HCT116 (cell line): ENCODE measurements around the gene NT5C2. TPM values are rescaled to one million over a fixed set of nuclear protein-coding genes. Genes with fewer than 3 reads are reported as not detected.

Experiments
- ATAC-seq: fragments of 200-7000 bp; cut with Tn5 transposase; 2 replicates; pipeline ENCODE4 v1.9.1; 2020; ENCODE audit warnings: mild to moderate bottlenecking, moderate library complexity
- BruUV-seq: library from RNA; stranded (reverse); fragments of 400-500 nt; replicated peaks from 2 replicates; lab custom pipeline; 2021; lab: Mats Ljungman, UMichigan
- CTCF ChIA-PET: fragments of 300-600 bp; sonication (Branson Sonifier 250); formaldehyde crosslinking; loops from one replicate; lab custom pipeline; 2021; ENCODE audit warnings: antibody characterized with exemption; lab: Charles Lee
- POLR2A ChIA-PET: fragments of 300-600, 350-600 bp; sonication (Branson Sonifier 250); formaldehyde crosslinking; loops from one replicate; lab custom pipeline; 2021; ENCODE audit warnings: antibody characterized with exemption; lab: Charles Lee
- RAD21 ChIA-PET, 2 experiments: fragments of 300-600 bp; sonication (Branson Sonifier 250); formaldehyde crosslinking; loops; one replicate each; lab custom pipeline; 2023; ENCODE audit warnings: low total read pairs in 2 of 2; ENCODE audit not compliant: uncharacterized antibody in 2 of 2, unreplicated experiment in 2 of 2, low non-redundant PET in 1 of 2; lab: Charles Lee
- DNase-seq: peaks from one replicate; pipeline ENCODE4 v3.0.0-alpha.2; 2010; ENCODE audit warnings: low read depth, low spot score
- H2AFZ ChIP-seq: fragments of 200-600 bp; shearing (Covaris generic), sonication (generic); 2 replicates; pipeline ENCODE4 v1.6.1; 2017; ENCODE audit warnings: low read depth, mixed run types, mixed read lengths, antibody characterized with exemption, low read length; ENCODE audit not compliant: poor library complexity, severe bottlenecking
- H3K27ac ChIP-seq: 2 replicates; pipeline ENCODE4 v1.5.1; 2012; ENCODE audit warnings: low read depth, low read length
- H3K27me3 ChIP-seq: fragments of 200-600 bp; sonication (generic); 2 replicates; pipeline ENCODE4 v1.6.1; 2016; ENCODE audit warnings: mixed run types, low read length, mixed read lengths; ENCODE audit not compliant: insufficient read depth
- H3K36me3 ChIP-seq, 2 experiments: fragments of 200-500 bp in 1 of 2; fragments of 200-600 bp in 1 of 2; sonication (Bioruptor generic) in 1 of 2; sonication (generic) in 1 of 2; 2 replicates each; pipeline versions ENCODE4 v1.5.1 to v1.6.1; 2014 to 2016; ENCODE audit warnings: low read length in 2 of 2, inconsistent platforms in 1 of 2, mixed read lengths in 1 of 2, mixed run types in 1 of 2; ENCODE audit not compliant: insufficient read depth in 2 of 2, control insufficient read depth in 1 of 2
- H3K4me1 ChIP-seq, 2 experiments: fragments of 200-600 bp in 1 of 2; sonication (generic) in 1 of 2; 2 replicates each; pipeline versions ENCODE4 v1.5.1 to v1.6.1; 2012 to 2017; ENCODE audit warnings: low read length in 2 of 2, inconsistent platforms in 1 of 2, mild to moderate bottlenecking in 1 of 2, mixed read lengths in 1 of 2, mixed run types in 1 of 2, moderate library complexity in 1 of 2; ENCODE audit not compliant: insufficient read depth in 2 of 2, control insufficient read depth in 1 of 2
- H3K4me2 ChIP-seq: fragments of 200-600 bp; sonication (generic); 2 replicates; pipeline ENCODE4 v1.6.1; 2017; ENCODE audit warnings: mixed run types, low read length, mixed read lengths
- H3K4me3 ChIP-seq, 2 experiments: fragments of 200-600 bp in 1 of 2; sonication (generic) in 1 of 2; replicated peaks in 1 of 2; 2 replicates each; pipeline ENCODE4 v1.5.1; 2011 to 2016; ENCODE audit warnings: low read length in 2 of 2, control low read depth in 1 of 2, low read depth in 1 of 2, mild to moderate bottlenecking in 1 of 2, mixed read lengths in 1 of 2, mixed run types in 1 of 2
- H3K79me2 ChIP-seq: fragments of 200-600 bp; sonication (generic); 2 replicates; pipeline ENCODE4 v1.6.1; 2017; ENCODE audit warnings: mild to moderate bottlenecking, mixed run types, low read length, moderate library complexity, mixed read lengths; ENCODE audit not compliant: insufficient read depth
- H3K9ac ChIP-seq: fragments of 200-600 bp; sonication (generic); 2 replicates; pipeline ENCODE4 v1.6.1; 2016; ENCODE audit warnings: low read length, mixed read lengths
- H3K9me2 ChIP-seq: fragments of 200-600 bp; sonication (generic), shearing (Covaris generic); 2 replicates; pipeline ENCODE4 v1.6.1; 2017; ENCODE audit warnings: mixed run types, mild to moderate bottlenecking, moderate library complexity; ENCODE audit not compliant: insufficient read depth
- H3K9me3 ChIP-seq, 2 experiments: fragments of 200-500 bp in 1 of 2; fragments of 200-600 bp in 1 of 2; sonication (Bioruptor generic) in 1 of 2; sonication (generic) in 1 of 2; 2 replicates each; pipeline ENCODE4 v1.6.1; 2014 to 2017; ENCODE audit warnings: low read length in 2 of 2, mixed read lengths in 2 of 2, inconsistent platforms in 1 of 2, low read depth in 1 of 2, mild to moderate bottlenecking in 1 of 2, mixed run types in 1 of 2, moderate library complexity in 1 of 2; ENCODE audit not compliant: control insufficient read depth in 1 of 2, insufficient read depth in 1 of 2
- H4K20me1 ChIP-seq: fragments of 200-600 bp; sonication (generic), shearing (Covaris generic); 2 replicates; pipeline ENCODE4 v1.6.1; 2017; ENCODE audit warnings: mixed run types, mild to moderate bottlenecking, moderate library complexity; ENCODE audit not compliant: insufficient read depth
- ATF3 ChIP-seq: IDR thresholded peaks from 2 replicates; pipeline ENCODE4 v1.6.1; 2012
- EGR1 ChIP-seq: IDR thresholded peaks from 2 replicates; pipeline ENCODE4 v1.6.1; 2012; ENCODE audit warnings: low read depth
- ELF1 ChIP-seq: IDR thresholded peaks from 2 replicates; pipeline ENCODE4 v1.6.1; 2012; ENCODE audit warnings: low read depth, borderline replicate concordance
- EZH2 ChIP-seq: fragments of 200-600 bp; sonication (generic); IDR thresholded peaks from 2 replicates; pipeline ENCODE4 v1.6.1; 2017; ENCODE audit warnings: antibody characterized with exemption, mixed run types
- POLR2A ChIP-seq: IDR thresholded peaks from 2 replicates; pipeline ENCODE4 v1.7.0; 2011; ENCODE audit warnings: borderline replicate concordance; ENCODE audit not compliant: insufficient read depth, insufficient read length; ENCODE audit errors: extremely low read depth
- RAD21 ChIP-seq: IDR thresholded peaks from 2 replicates; pipeline ENCODE4 v1.6.1; 2012; ENCODE audit warnings: low read depth, mild to moderate bottlenecking
- SIN3A ChIP-seq: IDR thresholded peaks from 2 replicates; pipeline ENCODE4 v1.6.1; 2012; ENCODE audit warnings: low read depth
- TCF7L2 ChIP-seq: IDR thresholded peaks from 2 replicates; pipeline ENCODE4 v1.7.0; 2011; ENCODE audit warnings: borderline replicate concordance, inconsistent platforms; ENCODE audit not compliant: insufficient read depth, insufficient read length; ENCODE audit errors: extremely low read depth
- ZFX ChIP-seq: fragments of 450-650 bp; IDR thresholded peaks from 2 replicates; pipeline ENCODE4 v1.6.1; 2017
- intact Hi-C: fragments of 100-400 bp; cut with micrococcal nuclease; formaldehyde crosslinking; loops from 2 replicates; pipeline ENCODE4 v1.10.0; 2022
- total RNA-seq: library from RNA; stranded (reverse); gene quantifications from one replicate; pipeline ENCODE4 v1.2.1, GENCODE V29; 2021; ENCODE audit not compliant: unreplicated experiment

NT5C2 gene
- total RNA-seq, 1 experiment from 2014 or later, result 63.0 TPM

GRCh38 chr10:103204353-103205255, 11.5 kb upstream of the NT5C2 start:
- Histone ChIP-seq H3K4me3 (no peak overlapping the region), H3K9me2 (no peaks in the 10 kb centered on the region), H3K27me3 (no peaks in the 10 kb centered on the region), H3K27ac (no peak overlapping the region), H3K9me3 (peaks cover 0 to 5% of the 10 kb centered on the region in 2 experiments; a peak in 1 of 4 replicates), H3K36me3 (no peaks in the 10 kb centered on the region), H3K79me2 (no peaks in the 10 kb centered on the region), H3K4me1 (peaks cover 3 to 5% of the 10 kb centered on the region in 2 experiments; a peak in 2 of 4 replicates), H3K9ac (no peak overlapping the region), H4K20me1 (no peaks in the 10 kb centered on the region), H3K4me2 (no peak overlapping the region), H2AFZ (no peak overlapping the region)
- intact Hi-C loops, result no loop called here
- no TSS peak for BruUV-seq
- ATAC-seq (no peak), DNase-seq (no peak)
- TF ChIP-seq EGR1 (no peak), POLR2A (no peak), SIN3A (no peak), ATF3 (no peak), RAD21 (no peak)
- POLR2A ChIA-PET, result interaction anchor here (1.4 kb wide), 1 partner anchor 12 kb away, joined by 4 read pairs; the partner anchor contains the start of gene NT5C2
- CTCF ChIA-PET, result no interaction called here
- RAD21 ChIA-PET, result no interaction called here

- no peak for ATAC-seq
- POLR2A ChIA-PET, result interaction anchor here (1.4 kb wide), 1 partner anchor 11 kb away, joined by 4 read pairs; the partner anchor contains the start of gene NT5C2
- BruUV-seq, result no TSS peak
- Histone ChIP-seq H3K9me3 (no peaks in the 10 kb centered on the region), H4K20me1 (no peaks in the 10 kb centered on the region), H3K27me3 (no peaks in the 10 kb centered on the region), H3K9ac (no peak overlapping the region), H3K4me1 (peaks cover 3 to 5% of the 10 kb centered on the region in 2 experiments; a peak in 2 of 4 replicates), H3K9me2 (no peaks in the 10 kb centered on the region), H3K36me3 (no peaks in the 10 kb centered on the region), H3K4me3 (no peak overlapping the region), H3K27ac (no peak overlapping the region), H2AFZ (no peak overlapping the region), H3K4me2 (no peak overlapping the region), H3K79me2 (no peaks in the 10 kb centered on the region)
- intact Hi-C loops, result no loop called here
- TF ChIP-seq ELF1 (no peak), TCF7L2 (no peak), EZH2 (no peak), ZFX (no peak)
- RAD21 ChIA-PET, result no interaction called here
- CTCF ChIA-PET, result no interaction called here
- DNase-seq, result no peak
These were observed 10.4 kb upstream of the NT5C2 start for GRCh38 chr10:103203466-103203865.
